ENCODE measurements around the gene HNRNPA0. TPM values are rescaled to one million over a fixed set of nuclear protein-coding genes. Genes with fewer than 3 reads are reported as not detected.
A peak's percentile ranks its signal among the peaks of the same experiment; 100 is the strongest.

The HNRNPA0 gene
- total and polyA plus RNA-seq, 9 of the 15 experiments (the other 6 are each of a cell fraction or from before 2014, with no cell fraction given) = 5.0 to 33.3 (median 10.7) TPM

DNA sequence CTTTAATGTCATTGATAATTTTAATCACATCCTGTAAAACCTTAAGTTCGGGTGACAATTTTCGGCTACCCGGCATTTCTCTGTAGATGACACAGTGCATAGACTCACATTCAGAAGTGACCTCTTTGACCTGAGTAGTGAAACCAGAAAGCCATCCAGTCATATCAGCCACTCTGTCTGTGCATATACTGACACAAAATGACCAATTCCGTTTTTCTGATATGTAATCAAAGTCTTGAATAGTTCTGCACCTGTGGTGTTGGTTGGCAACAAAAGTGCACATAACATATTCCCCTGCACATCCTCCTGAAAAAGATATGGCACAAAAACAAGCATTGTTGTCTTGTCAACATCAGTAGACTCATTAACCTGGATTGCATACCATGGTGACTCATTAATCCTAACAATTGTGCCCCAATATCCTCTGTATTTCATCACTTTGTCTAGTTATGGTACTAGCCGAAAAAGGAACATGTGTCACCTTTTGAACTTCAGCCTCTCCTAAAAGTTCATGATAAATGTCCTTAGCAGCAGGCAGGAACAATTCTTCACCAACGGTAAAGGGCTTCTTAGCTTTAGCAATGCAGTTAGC is 4.6 kb upstream of the HNRNPA0 start:
- Histone ChIP-seq H3K27ac (ENCODE audit: extremely low read depth, low read depth, low read length) (no peak overlapping the region), H3K79me2 (ENCODE audit: control insufficient read depth, insufficient read depth, low read length) (peaks cover 4% of the 10 kb centered on the region), H3K36me3 (ENCODE audit: control insufficient read depth, insufficient read depth, low read length) (no peaks in the 10 kb centered on the region), H3K4me1 (replicated peaks in 1 of 2; ENCODE audit: control insufficient read depth in 2 of 2, insufficient read depth in 2 of 2, low read length in 2 of 2) (peaks cover 0 to 10% of the 10 kb centered on the region in 2 experiments; a peak in 3 of 5 replicates), H3K9me1 (ENCODE audit: control insufficient read depth, insufficient read depth, low read length) (no peaks in the 10 kb centered on the region), H3K9me3 (replicated peaks; ENCODE audit: control insufficient read depth, insufficient read depth, low read depth, low read length) (no peaks in the 10 kb centered on the region), H3K27me3 (ENCODE audit: control insufficient read depth in 2 of 2, insufficient read depth in 2 of 2, low read length in 2 of 2) (peaks cover 6 to 9% of the 10 kb centered on the region in 2 experiments; a peak in 3 of 5 replicates), H3K4me2 (ENCODE audit: insufficient read depth, low read length) (no peak overlapping the region), H2AFZ (ENCODE audit: low read depth, low read length) (no peak overlapping the region), H3K9ac (ENCODE audit: insufficient read depth in 1 of 2, low read depth in 2 of 2, low read length in 2 of 2) (no peak overlapping the region), H3K4me3 (no peak overlapping the region), H4K20me1 (replicated peaks; ENCODE audit: control insufficient read depth, insufficient read depth, low read length) (0 out of 2 replicates have a peak, but pooled peaks cover under 1% of the 10 kb centered on the region)
- intact Hi-C loops (cut with micrococcal nuclease) = no loop called here
- in situ Hi-C loops (cut with MboI) = no loop called here
- TF ChIP-seq CBFA2T3 (IDR thresholded peaks at IDR 0.05) (0 out of 2 replicates have a peak, but pooled peaks have one; percentile 3), KAT8 (IDR thresholded peaks at IDR 0.05; ENCODE audit: low read depth) (no peak), CEBPG (CRISPR knock-in tag; IDR thresholded peaks at IDR 0.05) (no peak), CEBPG (tag; conservative IDR thresholded peaks at IDR 0.05 in 1 of 2, IDR thresholded peaks at IDR 0.05 in 1 of 2) (peak in 1 of 2 experiments; percentile 58; a peak in 2 of 4 replicates), SETDB1 (IDR thresholded peaks at IDR 0.05; ENCODE audit: low read length) (no peak), TAF7 (tag; IDR thresholded peaks at IDR 0.05) (no peak)
- TF ChIP-seq, protein P1, sequence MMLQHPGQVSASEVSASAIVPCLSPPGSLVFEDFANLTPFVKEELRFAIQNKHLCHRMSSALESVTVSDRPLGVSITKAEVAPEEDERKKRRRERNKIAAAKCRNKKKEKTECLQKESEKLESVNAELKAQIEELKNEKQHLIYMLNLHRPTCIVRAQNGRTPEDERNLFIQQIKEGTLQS (IDR thresholded peaks at IDR 0.05) = peak; percentile 28; the same call in 1 of the 2 replicates
- TF ChIP-seq, protein P1 (CRISPR knock-in tag; conservative IDR thresholded peaks at IDR 0.05) = no peak
- no peak for FAIRE-seq
- WGBS (ENCODE audit: insufficient coverage, low coverage, missing lambda C conversion rate) = 8% methylated on average over 6 of the region's 6 CpGs
- CTCF ChIA-PET (ENCODE audit: low intra/inter-chr PET ratio) = no interaction called here
- POLR2A ChIA-PET = no interaction called here
- DNase-seq (ENCODE audit: extremely low read depth in 1 of 4, low spot score in 3 of 4) = no peak
- no peak for ATAC-seq
- no TSS peak for BruUV-seq (replicated peaks)

Data from K562 (cell line).